Activated CD4-positive, alpha-beta memory T cell treated with anti-CD3 and anti-CD28 coated beads, Interleukin-2, amount 10 ng/mL, durations not matched to agents 7 days and 5 days (primary cell): Measurements from ENCODE around the gene SSC4D. TPM values are rescaled to one million over a fixed set of nuclear protein-coding genes. Genes with fewer than 3 reads are reported as not detected.
"Not testable (repeated sequence)": the region's sequence is repeated elsewhere in the genome, so short reads cannot be mapped to it uniquely, and the experiment has no call there.

Experiments used
- CTCF ChIA-PET: fragments of 350-600 bp; sonication (Branson Sonifier 250); formaldehyde crosslinking; loops from one replicate; lab custom pipeline; 2021; ENCODE audit warnings: antibody characterized with exemption, inconsistent platforms; lab: Charles Lee
- POLR2A ChIA-PET: fragments of 350-600 bp; sonication (Branson Sonifier 250); formaldehyde crosslinking; loops from one replicate; lab custom pipeline; 2021; ENCODE audit warnings: antibody characterized with exemption; lab: Charles Lee
- DNase-seq: peaks from one replicate; pipeline ENCODE4 v3.0.0-alpha.2; 2020
- H3K27ac Mint-ChIP-seq: one replicate; pipeline ENCODE4 v1.8.0; 2021; ENCODE audit warnings: mild to moderate bottlenecking, mixed read lengths
- H3K27me3 Mint-ChIP-seq: one replicate; pipeline ENCODE4 v1.8.0; 2021; ENCODE audit warnings: mixed read lengths
- H3K36me3 Mint-ChIP-seq: one replicate; pipeline ENCODE4 v1.8.0; 2021; ENCODE audit warnings: low read depth, mixed read lengths
- H3K4me1 Mint-ChIP-seq: one replicate; pipeline ENCODE4 v1.8.0; 2021; ENCODE audit warnings: mixed read lengths
- H3K4me3 Mint-ChIP-seq: one replicate; pipeline ENCODE4 v1.8.0; 2021; ENCODE audit warnings: mild to moderate bottlenecking, mixed read lengths
- H3K9me3 Mint-ChIP-seq: one replicate; pipeline ENCODE4 v1.8.0; 2021; ENCODE audit warnings: mixed read lengths
- total RNA-seq, 2 experiments: library from RNA; stranded (reverse); gene quantifications; one replicate each; pipeline ENCODE4 v1.2.3, GENCODE V29; 2021

Gene SSC4D
- total RNA-seq, 2 experiments from 2014 or later, result 0.30 TPM; not detected in 1

GRCh38 chr7:76428149-76428823 is 18.8 kb upstream of the SSC4D start:
- ChIA-PET CTCF (no interaction called here), POLR2A (no interaction called here)
- Mint-ChIP-seq H3K9me3 (no peaks in the 10 kb centered on the region), H3K4me1 (peaks cover 10% of the 10 kb centered on the region), H3K36me3 (no peaks in the 10 kb centered on the region), H3K27ac (no peak overlapping the region), H3K27me3 (no peaks in the 10 kb centered on the region), H3K4me3 (no peak overlapping the region)
- no peak for DNase-seq

GRCh38 chr7:76427635-76428034 is 18.1 kb upstream of the SSC4D start:
- Mint-ChIP-seq H3K9me3 (no peaks in the 10 kb centered on the region), H3K4me3 (no peak overlapping the region), H3K27me3 (no peaks in the 10 kb centered on the region), H3K36me3 (no peaks in the 10 kb centered on the region), H3K4me1 (peaks cover 10% of the 10 kb centered on the region), H3K27ac (no peak overlapping the region)
- CTCF ChIA-PET, result no interaction called here
- POLR2A ChIA-PET, result no interaction called here
- no peak for DNase-seq

- no peaks in the 10 kb centered on the region for H3K36me3 Mint-ChIP-seq
- H3K4me1 Mint-ChIP-seq, result peaks cover 10% of the 10 kb centered on the region
- no peak overlapping the region for H3K4me3 Mint-ChIP-seq
- ChIA-PET CTCF (no interaction called here), POLR2A (no interaction called here)
- no peak overlapping the region for H3K27ac Mint-ChIP-seq
- H3K27me3 Mint-ChIP-seq, result no peaks in the 10 kb centered on the region
- no peaks in the 10 kb centered on the region for H3K9me3 Mint-ChIP-seq
- no peak for DNase-seq
Observed at GRCh38 chr7:76426246-76426645, 16.7 kb upstream of the SSC4D start.

GRCh38 chr7:76425558-76425957 is 16.1 kb upstream of the SSC4D start:
- CTCF ChIA-PET, H3K27me3 Mint-ChIP-seq, H3K9me3 Mint-ChIP-seq, H3K27ac Mint-ChIP-seq, DNase-seq, POLR2A ChIA-PET, H3K4me1 Mint-ChIP-seq, H3K36me3 Mint-ChIP-seq, H3K4me3 Mint-ChIP-seq: not testable (repeated sequence)

- Mint-ChIP-seq H3K27ac (no peak overlapping the region), H3K4me1 (peaks cover 10% of the 10 kb centered on the region), H3K27me3 (peaks cover 3% of the 10 kb centered on the region), H3K4me3 (no peak overlapping the region), H3K36me3 (no peaks in the 10 kb centered on the region), H3K9me3 (no peaks in the 10 kb centered on the region)
- POLR2A ChIA-PET, result interaction anchor here (0.6 to 1.6 kb wide), 3 partner anchors 18 to 83 kb away, joined by 3 read pairs; no protein-coding TSS in a partner anchor
- CTCF ChIA-PET, result no interaction called here
- DNase-seq, result no peak
Observed at GRCh38 chr7:76425156-76425555, 15.7 kb upstream of the SSC4D start.

- Mint-ChIP-seq H3K4me1 (peaks cover 10% of the 10 kb centered on the region), H3K4me3 (no peak within 1 kb of the TSS), H3K27ac (no peak within 1 kb of the TSS), H3K27me3 (peaks cover 5% of the 10 kb centered on the region), H3K9me3 (no peaks in the 10 kb centered on the region), H3K36me3 (no peaks in the 10 kb centered on the region)
- DNase-seq, result no peak
- POLR2A ChIA-PET, result interaction anchor here (0.6 to 1.6 kb wide), 3 partner anchors 17 to 82 kb away, joined by 3 read pairs; no protein-coding TSS in a partner anchor
- CTCF ChIA-PET, result no interaction called here
Observed at GRCh38 chr7:76424413-76425111, 15.1 kb upstream of the SSC4D start, which contains the start of gene ZP3. TSS of gene ZP3 (plus strand) at chr7:76424950. CDS start at chr7:76424965, 15 bp downstream.

- H3K27me3 Mint-ChIP-seq, result peaks cover 5% of the 10 kb centered on the region
- no peaks in the 10 kb centered on the region for H3K36me3 Mint-ChIP-seq
- ChIA-PET CTCF (no interaction called here), POLR2A (interaction anchor here (1.6 kb wide), 1 partner anchor 30 kb away, joined by 3 read pairs; no protein-coding TSS in a partner anchor)
- DNase-seq, result no peak
- peaks cover 10% of the 10 kb centered on the region for H3K4me1 Mint-ChIP-seq
- no peak overlapping the region for H3K27ac Mint-ChIP-seq
- no peak overlapping the region for H3K4me3 Mint-ChIP-seq
- no peaks in the 10 kb centered on the region for H3K9me3 Mint-ChIP-seq
Observed at GRCh38 chr7:76423666-76424412, 14.3 kb upstream of the SSC4D start.

- POLR2A ChIA-PET, H3K4me3 Mint-ChIP-seq, H3K9me3 Mint-ChIP-seq, CTCF ChIA-PET, H3K27me3 Mint-ChIP-seq, DNase-seq, H3K27ac Mint-ChIP-seq, H3K4me1 Mint-ChIP-seq, H3K36me3 Mint-ChIP-seq: not testable (repeated sequence)
Observed at GRCh38 chr7:76421097-76421496, 11.6 kb upstream of the SSC4D start.

GRCh38 chr7:76417654-76418310 is 8.3 kb upstream of the SSC4D start:
- H3K4me1 Mint-ChIP-seq, DNase-seq, H3K27me3 Mint-ChIP-seq, H3K27ac Mint-ChIP-seq, H3K36me3 Mint-ChIP-seq, POLR2A ChIA-PET, H3K4me3 Mint-ChIP-seq, CTCF ChIA-PET, H3K9me3 Mint-ChIP-seq: not testable (repeated sequence)

GRCh38 chr7:76412249-76412648 is 2.8 kb upstream of the SSC4D start:
- ChIA-PET CTCF (interaction anchor here (0.6 kb wide), 1 partner anchor 14 kb away, joined by 3 read pairs; no protein-coding TSS in a partner anchor), POLR2A (no interaction called here)
- Mint-ChIP-seq H3K4me3 (no peak overlapping the region), H3K36me3 (no peaks in the 10 kb centered on the region), H3K27me3 (peaks cover 3% of the 10 kb centered on the region), H3K27ac (no peak overlapping the region), H3K9me3 (no peaks in the 10 kb centered on the region), H3K4me1 (no peaks in the 10 kb centered on the region)
- DNase-seq, result no peak

GRCh38 chr7:76411626-76412025 is 2.1 kb upstream of the SSC4D start:
- Mint-ChIP-seq H3K27me3 (peaks cover 3% of the 10 kb centered on the region), H3K4me1 (no peaks in the 10 kb centered on the region), H3K27ac (no peak overlapping the region), H3K36me3 (no peaks in the 10 kb centered on the region), H3K9me3 (no peaks in the 10 kb centered on the region), H3K4me3 (no peak overlapping the region)
- ChIA-PET POLR2A (no interaction called here), CTCF (no interaction called here)
- no peak for DNase-seq

- POLR2A ChIA-PET, result no interaction called here
- Mint-ChIP-seq H3K4me3 (no peak overlapping the region), H3K36me3 (no peaks in the 10 kb centered on the region), H3K9me3 (no peaks in the 10 kb centered on the region), H3K27ac (no peak overlapping the region), H3K27me3 (peaks cover 3% of the 10 kb centered on the region), H3K4me1 (peaks cover 5% of the 10 kb centered on the region)
- CTCF ChIA-PET, result no interaction called here
- no peak for DNase-seq
Observed at GRCh38 chr7:76408121-76408560, 1.4 kb downstream of the SSC4D start.
